ENCODE data around the gene CDK16.

CDK16 gene

DNA sequence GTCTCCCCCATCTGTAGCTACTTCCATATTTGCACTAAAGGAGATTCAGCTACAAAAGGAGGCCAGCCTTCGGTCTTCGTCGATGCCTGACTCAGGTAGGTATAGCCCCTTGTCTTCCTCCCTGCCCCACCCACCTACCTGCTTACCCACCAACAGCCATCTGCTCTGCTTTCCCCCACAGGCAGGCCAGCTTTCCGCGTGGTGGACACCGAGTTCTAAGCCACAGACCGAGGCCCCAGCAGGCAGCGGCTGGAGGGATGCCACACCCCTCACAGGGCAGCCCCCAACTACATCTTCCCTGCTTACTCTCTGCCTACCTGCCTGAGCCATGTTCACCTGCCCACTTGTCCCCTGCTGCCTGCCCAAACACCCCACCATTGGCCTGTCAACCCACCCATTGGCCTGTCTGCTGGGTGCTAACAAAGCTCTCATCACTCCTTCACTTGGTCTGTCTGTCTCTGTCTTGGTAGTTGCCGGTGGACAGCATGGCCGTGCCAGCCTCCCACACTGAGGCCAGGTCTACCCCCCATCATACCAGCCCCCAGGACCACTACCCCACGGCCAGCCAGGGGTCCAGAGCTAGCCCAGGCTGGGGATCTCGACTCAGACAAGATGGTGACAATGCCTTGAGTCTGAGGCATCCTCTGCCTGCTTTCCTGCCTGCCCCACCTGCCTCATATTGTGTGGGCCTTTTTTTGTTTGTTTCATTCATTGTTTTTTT, 10.2 kb downstream of the CDK16 start:
- DNase-seq, result no peak

- no peak for DNase-seq
Observed at GRCh38 chrX:47229427-47229826, 10.9 kb downstream of the CDK16 start.

GRCh38 chrX:47230136-47230868, 11.8 kb downstream of the CDK16 start:
- no peak for DNase-seq

DNA sequence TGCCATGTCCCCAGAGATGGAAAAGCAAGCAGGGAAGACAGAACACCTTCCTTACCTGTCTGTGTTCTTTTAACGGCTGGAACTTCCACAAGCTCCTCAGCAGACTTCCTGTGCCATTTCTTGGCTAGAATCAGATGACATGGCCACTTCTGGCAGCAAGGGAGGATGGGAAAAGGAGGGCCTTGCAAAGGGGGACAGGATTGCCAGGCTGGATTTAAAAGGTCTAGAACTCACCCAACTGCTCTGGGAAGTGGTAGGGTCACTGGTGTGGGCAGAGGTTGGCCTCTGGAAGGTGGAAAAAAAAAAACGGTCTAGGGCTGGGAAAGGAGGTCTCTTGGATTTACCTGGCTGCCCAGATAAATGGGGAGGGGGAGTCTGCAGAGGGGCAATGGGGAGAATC, 12.7 kb downstream of the CDK16 start:
- no peak for DNase-seq

DNA sequence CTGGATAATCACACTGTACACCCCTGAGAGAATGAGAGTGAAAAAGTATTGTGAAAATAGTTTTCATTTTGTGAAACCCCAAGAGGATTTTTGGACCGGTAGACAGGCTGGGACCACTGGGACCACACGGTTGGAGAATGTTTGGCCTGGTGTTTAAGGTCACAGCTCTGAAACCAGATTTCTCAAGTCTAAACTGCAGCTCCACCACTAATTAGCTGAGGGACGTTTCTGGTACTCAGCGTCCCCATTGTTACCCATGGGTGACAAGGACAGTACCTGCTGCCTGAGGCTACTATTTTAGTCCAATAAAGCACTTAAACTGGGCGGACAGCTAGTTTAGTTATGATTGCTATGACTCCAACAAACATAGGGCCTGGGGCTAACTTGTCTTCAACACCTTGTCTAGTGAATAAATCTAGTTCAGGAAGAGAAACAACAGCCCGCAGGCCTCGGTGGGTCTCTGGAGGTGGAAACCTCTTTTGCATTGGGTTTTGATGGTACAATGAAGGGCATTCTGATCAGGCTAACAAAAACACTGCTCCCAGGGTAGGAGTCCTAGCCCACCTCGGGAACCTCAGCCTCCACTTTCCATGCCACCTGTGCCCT, 13.8 kb downstream of the CDK16 start:
- no peak for DNase-seq

DNA sequence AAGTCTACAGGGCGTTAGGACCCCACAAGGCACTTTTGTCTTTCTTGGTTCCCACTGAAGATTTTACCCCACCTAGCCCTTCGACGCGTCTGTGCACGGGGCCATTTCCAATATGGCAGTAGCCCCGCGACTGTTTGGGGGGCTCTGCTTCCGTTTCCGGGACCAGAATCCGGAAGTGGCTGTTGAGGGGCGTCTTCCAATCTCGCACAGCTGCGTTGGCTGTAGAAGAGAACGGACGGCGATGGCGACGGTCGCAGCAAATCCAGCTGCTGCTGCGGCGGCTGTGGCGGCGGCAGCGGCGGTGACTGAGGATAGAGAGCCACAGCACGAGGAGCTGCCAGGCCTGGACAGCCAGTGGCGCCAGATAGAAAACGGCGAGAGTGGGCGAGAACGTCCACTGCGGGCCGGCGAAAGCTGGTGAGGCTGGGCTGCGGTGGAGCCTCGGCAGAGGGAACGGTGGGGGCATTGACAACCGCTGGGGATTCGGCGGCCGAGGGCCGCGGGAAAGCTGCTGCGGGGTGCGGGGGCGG, 14.4 kb downstream of the CDK16 start, which contains the start of gene USP11:
Gene USP11, plus strand, starts transcription at position 207 of the 530 bp plus-strand sequence. Its CDS starts 35 bp downstream, at position 242.
- peak; percentile 47 to 52 for DNase-seq

DNA sequence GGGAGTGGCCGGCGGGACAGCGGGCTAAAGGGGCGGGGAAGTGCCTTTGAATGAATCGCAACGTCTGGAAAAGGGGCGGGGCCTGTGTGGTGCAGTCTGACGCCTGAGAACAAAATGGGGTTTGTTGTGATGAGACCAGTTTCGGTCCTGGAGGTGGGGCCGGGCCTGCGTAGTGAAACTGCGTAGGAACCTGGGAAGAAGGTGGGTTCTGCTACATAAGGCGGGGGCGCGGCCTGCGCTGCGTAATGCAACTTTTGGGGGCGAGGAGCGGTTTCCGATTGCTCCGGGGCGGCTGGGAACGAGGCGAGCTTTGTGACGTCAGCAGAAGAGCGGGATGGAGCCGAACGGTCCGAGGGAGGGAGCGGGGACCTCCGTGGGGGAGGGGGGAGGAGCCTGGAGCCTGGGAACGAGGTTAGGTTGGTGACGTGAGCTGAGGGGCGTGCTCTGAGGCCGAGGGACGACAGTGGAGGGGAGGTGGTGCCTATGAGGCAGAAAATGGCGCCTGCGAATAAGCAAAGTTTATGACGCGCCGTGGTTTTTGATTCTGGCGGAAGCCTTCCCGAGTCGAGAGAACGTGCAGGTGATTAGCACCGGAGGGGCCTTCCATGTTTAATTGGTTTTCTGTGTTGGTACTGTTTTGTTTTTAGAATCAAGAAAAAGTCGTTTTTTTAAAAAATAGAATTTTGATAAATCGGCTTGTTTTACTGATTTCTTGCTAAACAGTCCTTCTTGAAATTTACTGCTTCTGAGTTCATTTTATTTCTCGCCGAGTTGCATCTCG, 15.0 kb downstream of the CDK16 start:
- DNase-seq, result peak; percentile 93 to 94

DNA sequence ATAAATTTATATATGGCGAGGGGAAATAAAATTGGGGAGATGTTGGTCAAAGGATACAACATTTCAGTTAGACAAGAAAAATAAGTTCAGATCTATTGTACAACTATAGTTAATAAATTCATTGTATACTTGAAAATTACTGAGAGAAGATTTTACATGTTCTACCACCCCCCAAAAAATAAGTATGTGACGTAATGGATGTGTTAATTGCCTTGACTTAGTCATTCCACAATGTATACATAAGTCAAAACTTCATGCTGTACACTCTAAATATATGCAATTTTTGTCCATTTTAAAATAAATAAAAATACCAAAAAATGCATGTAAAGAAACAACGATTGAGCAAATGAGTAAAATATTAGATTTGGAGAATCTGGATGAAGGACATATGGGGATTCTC, 16.1 kb downstream of the CDK16 start:
- no peak for DNase-seq

GRCh38 chrX:47235691-47236103, 17.2 kb downstream of the CDK16 start:
- DNase-seq, result no peak

DNA sequence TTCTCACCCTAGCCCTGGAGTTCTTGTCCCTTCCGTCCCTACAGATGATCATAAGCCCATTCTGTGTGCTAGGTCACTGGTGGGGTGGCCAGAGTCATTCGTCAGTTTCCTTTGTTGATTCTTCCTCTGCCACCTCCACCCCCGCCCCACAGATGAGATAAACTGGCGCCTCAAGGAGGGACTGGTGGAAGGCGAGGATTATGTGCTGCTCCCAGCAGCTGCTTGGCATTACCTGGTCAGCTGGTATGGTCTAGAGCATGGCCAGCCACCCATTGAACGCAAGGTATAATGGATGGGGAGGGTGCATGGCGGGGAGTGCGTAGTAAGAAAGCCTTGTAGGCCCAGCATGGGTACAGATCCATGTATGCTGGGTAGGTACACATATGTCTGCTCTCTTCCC, 20.7 kb downstream of the CDK16 start:
- DNase-seq, result no peak

DNA sequence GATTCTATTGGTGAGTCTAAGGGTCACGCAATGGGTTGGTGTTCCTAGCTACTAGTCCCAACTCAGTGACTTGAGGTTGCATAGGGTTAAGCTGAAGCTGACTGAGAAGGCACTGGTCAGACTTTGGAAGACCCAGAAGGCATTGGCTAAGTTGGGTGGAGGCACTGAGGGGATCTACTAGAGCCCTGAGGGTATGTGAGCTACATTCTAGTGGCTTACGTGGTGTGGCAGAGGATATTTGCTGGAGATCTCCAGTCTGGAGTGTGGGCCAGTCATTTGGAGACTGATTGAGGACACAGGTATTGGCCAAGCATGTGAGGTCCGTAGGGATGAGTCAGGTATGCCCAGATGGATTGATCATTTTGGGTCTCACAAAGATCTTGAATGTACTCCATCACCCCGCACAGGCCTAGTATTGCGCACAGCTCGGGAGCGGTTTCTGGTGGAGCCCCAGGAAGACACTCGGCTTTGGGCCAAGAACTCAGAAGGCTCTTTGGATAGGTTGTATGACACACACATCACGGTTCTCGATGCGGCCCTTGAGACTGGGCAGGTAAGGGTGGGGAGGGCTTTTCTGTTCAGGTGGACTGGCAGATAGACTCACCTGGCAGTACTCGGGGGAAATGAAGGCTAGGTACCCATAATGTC, 21.5 kb downstream of the CDK16 start:
- no peak for DNase-seq

DNA sequence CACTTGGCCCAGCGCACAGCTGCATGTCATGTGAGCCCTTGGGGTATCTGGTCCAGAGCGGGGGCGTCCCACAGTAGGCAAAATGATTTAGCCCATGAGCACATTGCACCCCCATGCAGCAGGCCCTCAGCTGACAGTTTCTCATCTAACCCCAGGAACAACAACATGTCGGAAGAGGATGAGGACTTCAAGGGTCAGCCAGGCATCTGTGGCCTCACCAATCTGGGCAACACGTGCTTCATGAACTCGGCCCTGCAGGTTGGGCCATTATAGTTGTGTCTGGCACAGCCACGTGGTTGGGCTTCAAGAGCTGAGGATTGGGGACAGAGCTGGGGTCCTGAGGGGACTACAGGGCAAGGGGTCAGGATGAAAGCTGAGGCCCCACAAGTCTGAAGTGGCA, 22.1 kb downstream of the CDK16 start:
- no peak for DNase-seq

- no peak for DNase-seq
Observed at GRCh38 chrX:47241201-47242011, 22.9 kb downstream of the CDK16 start.

- DNase-seq, result no peak
Observed at GRCh38 chrX:47242321-47242720, 23.8 kb downstream of the CDK16 start.

- DNase-seq, result no peak
Observed at GRCh38 chrX:47243351-47243750, 24.9 kb downstream of the CDK16 start.

DNA sequence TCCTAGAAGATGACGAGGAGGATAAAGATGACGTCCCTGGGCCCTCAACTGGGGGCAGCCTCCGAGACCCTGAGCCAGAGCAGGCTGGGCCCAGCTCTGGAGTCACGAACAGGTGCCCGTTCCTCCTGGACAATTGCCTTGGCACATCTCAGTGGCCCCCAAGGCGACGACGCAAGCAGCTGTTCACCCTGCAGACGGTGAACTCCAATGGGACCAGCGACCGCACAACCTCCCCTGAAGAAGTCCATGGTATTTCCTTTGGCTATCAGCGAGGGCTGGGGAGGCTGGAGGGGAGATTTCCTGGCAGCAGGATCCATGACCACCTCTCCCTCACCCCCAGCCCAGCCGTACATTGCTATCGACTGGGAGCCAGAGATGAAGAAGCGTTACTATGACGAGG, 26.2 kb downstream of the CDK16 start:
- no peak for DNase-seq

DNA sequence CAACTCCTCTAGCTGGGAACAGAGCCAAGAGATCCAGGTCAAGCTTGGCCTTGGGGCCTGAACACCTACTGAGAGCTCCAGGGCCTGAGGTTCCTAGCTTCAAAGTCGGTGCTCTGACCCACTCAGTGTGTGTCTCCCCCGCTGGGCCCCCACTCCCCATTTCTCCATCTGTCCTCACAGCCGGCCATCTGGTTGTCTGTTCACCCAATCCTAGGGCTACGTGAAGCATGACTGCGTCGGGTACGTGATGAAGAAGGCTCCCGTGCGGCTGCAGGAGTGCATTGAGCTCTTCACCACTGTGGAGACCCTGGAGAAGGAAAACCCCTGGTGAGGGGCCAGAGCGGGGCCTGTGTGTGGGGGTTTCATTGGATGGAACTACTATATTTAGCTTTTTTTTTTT, 26.7 kb downstream of the CDK16 start:
- DNase-seq, result no peak

DNA sequence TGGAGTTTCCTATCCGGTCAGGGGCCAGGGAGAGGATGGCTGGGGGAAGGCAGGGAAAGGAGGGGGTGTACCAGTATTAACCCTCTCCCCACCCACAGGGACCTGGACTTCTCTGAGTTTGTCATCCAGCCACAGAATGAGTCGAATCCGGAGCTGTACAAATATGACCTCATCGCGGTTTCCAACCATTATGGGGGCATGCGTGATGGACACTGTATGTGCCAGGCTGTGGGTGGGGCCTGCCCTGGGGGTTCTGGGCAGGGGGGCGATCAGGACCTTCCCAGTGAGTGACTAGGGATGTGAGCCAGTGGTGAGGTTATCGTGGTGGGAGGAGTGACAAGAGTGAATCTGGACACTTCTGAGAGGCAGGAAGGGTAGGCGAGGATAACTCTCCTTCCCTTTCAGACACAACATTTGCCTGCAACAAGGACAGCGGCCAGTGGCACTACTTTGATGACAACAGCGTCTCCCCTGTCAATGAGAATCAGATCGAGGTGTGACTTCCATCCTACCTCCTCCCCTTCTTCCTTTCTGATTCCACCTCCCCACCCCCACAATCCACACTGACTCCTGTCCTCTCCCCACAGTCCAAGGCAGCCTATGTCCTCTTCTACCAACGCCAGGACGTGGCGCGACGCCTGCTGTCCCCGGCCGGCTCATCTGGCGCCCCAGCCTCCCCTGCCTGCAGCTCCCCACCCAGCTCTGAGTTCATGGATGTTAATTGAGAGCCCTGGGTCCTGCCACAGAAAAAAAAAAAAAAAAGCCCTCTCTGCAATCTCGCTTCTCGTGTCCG, 28.9 kb downstream of the CDK16 start:
- peak; percentile 48 to 51 for DNase-seq

DNA sequence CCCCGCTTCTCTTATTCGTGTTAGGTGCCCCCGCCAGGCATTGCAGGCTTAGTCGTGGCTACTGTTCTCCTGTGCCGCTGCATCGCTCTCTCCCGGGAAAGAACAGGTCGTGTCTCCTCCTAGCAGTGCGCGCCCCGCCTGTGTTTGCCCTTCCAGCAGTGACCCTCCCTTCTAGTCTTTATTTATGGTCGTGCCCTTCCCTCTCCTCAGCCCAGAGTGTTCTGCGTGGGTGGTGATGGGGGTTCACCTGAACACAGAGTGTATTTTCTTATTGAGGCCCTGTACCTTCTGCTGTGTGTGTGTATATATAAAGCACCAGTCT, 29.5 kb downstream of the CDK16 start:
- DNase-seq, result no peak

- no peak for DNase-seq
Observed at GRCh38 chrX:47248576-47248975, 30.1 kb downstream of the CDK16 start.

- no peak for DNase-seq
Observed at GRCh38 chrX:47250017-47250347, 31.5 kb downstream of the CDK16 start.

Measured in activated T-cell treated with anti-CD3 and anti-CD28 coated beads, Interleukin-2, amount 50 U/mL, for 48 hours (primary cell).